Measurements from ENCODE around the gene TGFBR3L.

DNA sequence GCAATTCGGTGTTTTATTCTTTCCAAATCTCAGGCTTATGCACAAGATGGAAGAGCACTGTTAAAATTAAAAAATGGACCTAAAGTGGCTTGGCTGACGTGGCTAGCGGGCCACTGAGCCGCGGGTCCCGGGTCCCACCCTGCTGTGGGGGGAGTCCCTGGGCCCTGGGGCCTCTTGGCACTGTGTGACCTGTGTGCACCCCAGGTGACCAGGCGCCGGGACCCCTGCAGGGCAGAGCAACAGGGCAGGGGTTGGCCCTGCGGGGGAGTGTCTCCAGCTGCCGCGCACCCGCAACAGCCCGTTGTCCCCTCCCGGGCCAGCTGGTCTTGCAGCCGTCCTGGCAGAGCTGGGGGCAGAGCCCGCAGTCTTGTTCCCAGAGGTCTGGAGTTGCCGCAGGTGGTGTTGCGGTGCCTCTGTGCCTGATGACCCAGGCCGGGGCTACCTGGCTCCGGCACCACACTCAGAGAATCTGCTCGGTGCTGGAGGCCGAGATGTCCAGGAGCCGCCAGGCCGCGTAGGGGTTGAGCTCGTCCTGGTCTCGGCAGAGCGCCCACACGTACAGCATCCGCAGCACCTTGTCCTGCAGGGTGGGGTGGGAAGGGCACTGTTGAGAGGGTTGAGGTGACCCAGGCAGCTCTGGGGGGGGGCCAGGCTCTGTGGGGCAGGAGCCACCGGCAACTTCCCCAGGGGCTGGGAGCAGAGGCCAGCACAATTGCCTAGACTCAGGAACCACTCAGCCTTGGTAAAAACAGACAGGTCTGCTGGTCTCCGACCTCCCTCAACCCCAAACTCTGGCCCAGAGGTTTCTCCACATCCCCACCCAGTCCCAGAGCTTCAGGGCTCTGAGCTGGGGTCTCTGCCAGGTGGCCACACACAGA is 12.3 kb downstream of the TGFBR3L start:
- TF ChIP-seq, protein P1, sequence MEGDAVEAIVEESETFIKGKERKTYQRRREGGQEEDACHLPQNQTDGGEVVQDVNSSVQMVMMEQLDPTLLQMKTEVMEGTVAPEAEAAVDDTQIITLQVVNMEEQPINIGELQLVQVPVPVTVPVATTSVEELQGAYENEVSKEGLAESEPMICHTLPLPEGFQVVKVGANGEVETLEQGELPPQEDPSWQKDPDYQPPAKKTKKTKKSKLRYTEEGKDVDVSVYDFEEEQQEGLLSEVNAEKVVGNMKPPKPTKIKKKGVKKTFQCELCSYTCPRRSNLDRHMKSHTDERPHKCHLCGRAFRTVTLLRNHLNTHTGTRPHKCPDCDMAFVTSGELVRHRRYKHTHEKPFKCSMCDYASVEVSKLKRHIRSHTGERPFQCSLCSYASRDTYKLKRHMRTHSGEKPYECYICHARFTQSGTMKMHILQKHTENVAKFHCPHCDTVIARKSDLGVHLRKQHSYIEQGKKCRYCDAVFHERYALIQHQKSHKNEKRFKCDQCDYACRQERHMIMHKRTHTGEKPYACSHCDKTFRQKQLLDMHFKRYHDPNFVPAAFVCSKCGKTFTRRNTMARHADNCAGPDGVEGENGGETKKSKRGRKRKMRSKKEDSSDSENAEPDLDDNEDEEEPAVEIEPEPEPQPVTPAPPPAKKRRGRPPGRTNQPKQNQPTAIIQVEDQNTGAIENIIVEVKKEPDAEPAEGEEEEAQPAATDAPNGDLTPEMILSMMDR (optimal IDR thresholded peaks at IDR 0.05 in 1 of 3, IDR thresholded peaks at IDR 0.05 in 1 of 3, conservative IDR thresholded peaks at IDR 0.05 in 1 of 3; ENCODE audit: extremely low read depth in 1 of 3, insufficient read depth in 2 of 3, low read length in 3 of 3): no peak
- TF ChIP-seq EZH2 (IDR thresholded peaks at IDR 0.05; ENCODE audit: low read length): no peak

Data from keratinocyte (primary cell).